ENCODE measurements around the gene KLHL15.

The KLHL15 gene

DNA sequence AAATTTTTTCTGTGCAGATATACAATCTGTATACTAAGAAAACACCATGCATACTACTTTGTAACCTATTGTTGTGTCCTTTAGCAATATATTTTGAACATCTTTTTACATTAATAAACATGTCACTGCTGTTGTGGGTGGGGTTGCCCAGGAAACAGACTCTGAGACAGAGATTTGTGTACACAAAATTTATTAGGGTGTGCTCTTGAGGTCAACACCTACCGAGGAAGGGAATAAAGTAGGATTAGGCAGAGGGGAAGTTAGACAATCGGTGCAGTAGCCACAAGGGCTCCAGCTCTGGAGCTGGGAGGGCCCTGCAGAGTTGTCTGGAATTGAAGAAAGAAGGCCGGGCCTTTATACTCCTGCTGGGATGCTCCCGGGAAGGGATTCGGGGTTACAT, 62.8 kb downstream of the KLHL15 start:
- Histone ChIP-seq H3F3A (ENCODE audit: low read depth) (no peaks in the 10 kb centered on the region), H4K20me1 (ENCODE audit: insufficient read depth, low read length, poor library complexity, severe bottlenecking) (no peaks in the 10 kb centered on the region), H3K36me3 (ENCODE audit: insufficient read depth, low read length) (no peaks in the 10 kb centered on the region), H3K79me2 (ENCODE audit: insufficient read depth, low read length) (no peaks in the 10 kb centered on the region), H3K27me3 (ENCODE audit: insufficient read depth, low read length, poor library complexity, severe bottlenecking) (no peaks in the 10 kb centered on the region), H3K4me1 (ENCODE audit: insufficient read depth, low read length, poor library complexity, severe bottlenecking) (no peaks in the 10 kb centered on the region), H3K9ac (ENCODE audit: low read depth, low read length, poor library complexity, severe bottlenecking) (no peak overlapping the region), H3K9me3 (ENCODE audit: insufficient read depth, low read depth, low read length) (no peaks in the 10 kb centered on the region), H3K4me3 (ENCODE audit: low read length, poor library complexity, severe bottlenecking) (no peak overlapping the region), H3K9me2 (replicated peaks; ENCODE audit: low read depth, low read length) (no peaks in the 10 kb centered on the region), H3K4me2 (ENCODE audit: low read depth, low read length, poor library complexity, severe bottlenecking) (no peak overlapping the region), H2AFZ (ENCODE audit: low read length) (no peak overlapping the region)
- TF ChIP-seq, protein P1, sequence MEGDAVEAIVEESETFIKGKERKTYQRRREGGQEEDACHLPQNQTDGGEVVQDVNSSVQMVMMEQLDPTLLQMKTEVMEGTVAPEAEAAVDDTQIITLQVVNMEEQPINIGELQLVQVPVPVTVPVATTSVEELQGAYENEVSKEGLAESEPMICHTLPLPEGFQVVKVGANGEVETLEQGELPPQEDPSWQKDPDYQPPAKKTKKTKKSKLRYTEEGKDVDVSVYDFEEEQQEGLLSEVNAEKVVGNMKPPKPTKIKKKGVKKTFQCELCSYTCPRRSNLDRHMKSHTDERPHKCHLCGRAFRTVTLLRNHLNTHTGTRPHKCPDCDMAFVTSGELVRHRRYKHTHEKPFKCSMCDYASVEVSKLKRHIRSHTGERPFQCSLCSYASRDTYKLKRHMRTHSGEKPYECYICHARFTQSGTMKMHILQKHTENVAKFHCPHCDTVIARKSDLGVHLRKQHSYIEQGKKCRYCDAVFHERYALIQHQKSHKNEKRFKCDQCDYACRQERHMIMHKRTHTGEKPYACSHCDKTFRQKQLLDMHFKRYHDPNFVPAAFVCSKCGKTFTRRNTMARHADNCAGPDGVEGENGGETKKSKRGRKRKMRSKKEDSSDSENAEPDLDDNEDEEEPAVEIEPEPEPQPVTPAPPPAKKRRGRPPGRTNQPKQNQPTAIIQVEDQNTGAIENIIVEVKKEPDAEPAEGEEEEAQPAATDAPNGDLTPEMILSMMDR (conservative IDR thresholded peaks at IDR 0.05; ENCODE audit: low read length): no peak
- TF ChIP-seq EZH2phosphoT487 (IDR thresholded peaks at IDR 0.05; ENCODE audit: borderline replicate concordance): no peak

DNA sequence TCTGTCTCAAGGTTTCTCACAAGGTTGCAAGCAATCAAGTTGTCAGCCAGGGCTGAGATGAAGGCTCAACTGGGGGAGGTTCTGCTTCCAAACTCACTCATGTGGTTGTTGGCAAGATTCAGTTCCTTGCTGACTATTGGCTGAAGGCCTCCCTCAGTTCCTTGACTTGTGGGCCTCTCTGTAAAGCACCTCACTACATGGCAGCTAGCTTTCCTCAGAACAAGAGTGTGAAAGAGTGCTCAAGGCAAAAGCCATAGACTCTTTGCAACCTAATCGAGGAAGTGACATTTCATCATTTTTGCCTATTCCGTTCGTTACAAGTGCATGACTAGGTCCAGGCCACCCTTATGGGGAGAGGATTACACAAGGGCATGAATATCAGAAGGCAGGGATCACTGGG, 67.2 kb downstream of the KLHL15 start:
- Histone ChIP-seq H3K9me2 (replicated peaks; ENCODE audit: low read depth, low read length) (no peaks in the 10 kb centered on the region), H3K27me3 (ENCODE audit: insufficient read depth, low read length, poor library complexity, severe bottlenecking) (no peaks in the 10 kb centered on the region), H3K36me3 (ENCODE audit: insufficient read depth, low read length) (no peaks in the 10 kb centered on the region), H4K20me1 (ENCODE audit: insufficient read depth, low read length, poor library complexity, severe bottlenecking) (no peaks in the 10 kb centered on the region), H3K4me3 (ENCODE audit: low read length, poor library complexity, severe bottlenecking) (no peak overlapping the region), H3K9ac (ENCODE audit: low read depth, low read length, poor library complexity, severe bottlenecking) (no peak overlapping the region), H2AFZ (ENCODE audit: low read length) (peak overlapping the region; percentile 43; the same call in 1 of the 2 replicates), H3K4me1 (ENCODE audit: insufficient read depth, low read length, poor library complexity, severe bottlenecking) (peaks cover 10% of the 10 kb centered on the region), H3K79me2 (ENCODE audit: insufficient read depth, low read length) (no peaks in the 10 kb centered on the region), H3K4me2 (ENCODE audit: low read depth, low read length, poor library complexity, severe bottlenecking) (no peak overlapping the region), H3K9me3 (ENCODE audit: insufficient read depth, low read depth, low read length) (no peaks in the 10 kb centered on the region), H3F3A (ENCODE audit: low read depth) (no peaks in the 10 kb centered on the region)
- TF ChIP-seq, protein P1 (conservative IDR thresholded peaks at IDR 0.05; ENCODE audit: low read length): no peak
- no peak for TF ChIP-seq EZH2phosphoT487 (IDR thresholded peaks at IDR 0.05; ENCODE audit: borderline replicate concordance)

DNA sequence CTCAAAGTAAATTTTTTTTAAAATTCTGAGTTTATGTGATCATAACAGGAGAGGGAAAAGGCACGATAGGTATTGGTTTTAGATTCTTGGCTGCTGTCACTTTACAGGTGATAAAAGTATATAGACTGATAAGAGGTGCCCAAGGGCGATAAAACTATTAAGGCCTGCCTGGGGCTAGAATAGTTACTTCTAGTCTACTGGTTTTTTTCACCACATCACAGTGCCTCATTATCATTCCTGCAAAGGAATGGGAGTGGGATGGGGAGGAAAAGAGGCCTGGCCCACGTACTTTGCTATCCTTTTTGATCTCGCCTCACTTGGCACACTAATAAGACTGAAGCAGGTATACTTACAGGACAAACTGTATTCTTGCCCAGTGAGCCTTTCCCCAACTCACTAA, 72.6 kb downstream of the KLHL15 start:
- H3K4me1 ChIP-seq (ENCODE audit: insufficient read depth, low read length, poor library complexity, severe bottlenecking): peaks cover 14% of the 10 kb centered on the region
- H3K4me3 ChIP-seq (ENCODE audit: low read length, poor library complexity, severe bottlenecking): no peak overlapping the region
- TF ChIP-seq, protein P1 (conservative IDR thresholded peaks at IDR 0.05; ENCODE audit: low read length): no peak
- TF ChIP-seq EZH2phosphoT487 (IDR thresholded peaks at IDR 0.05; ENCODE audit: borderline replicate concordance): no peak
- H3K9me3 ChIP-seq (ENCODE audit: insufficient read depth, low read depth, low read length): no peaks in the 10 kb centered on the region
- no peaks in the 10 kb centered on the region for H3F3A ChIP-seq (ENCODE audit: low read depth)
- H3K79me2 ChIP-seq (ENCODE audit: insufficient read depth, low read length): no peaks in the 10 kb centered on the region
- no peaks in the 10 kb centered on the region for H3K36me3 ChIP-seq (ENCODE audit: insufficient read depth, low read length)
- no peaks in the 10 kb centered on the region for H3K27me3 ChIP-seq (ENCODE audit: insufficient read depth, low read length, poor library complexity, severe bottlenecking)
- H3K9ac ChIP-seq (ENCODE audit: low read depth, low read length, poor library complexity, severe bottlenecking): no peak overlapping the region
- no peak overlapping the region for H3K4me2 ChIP-seq (ENCODE audit: low read depth, low read length, poor library complexity, severe bottlenecking)
- H2AFZ ChIP-seq (ENCODE audit: low read length): no peak overlapping the region
- no peaks in the 10 kb centered on the region for H4K20me1 ChIP-seq (ENCODE audit: insufficient read depth, low read length, poor library complexity, severe bottlenecking)
- H3K9me2 ChIP-seq (replicated peaks; ENCODE audit: low read depth, low read length): no peaks in the 10 kb centered on the region

All from Loucy (cell line).